Right lobe of liver (tissue), 4 donors: ENCODE data around the gene CIROP.

Source experiments
- POLR2A ChIP-seq: fragments of 450-650 bp; IDR thresholded peaks from one replicate; pipeline ENCODE4 v1.6.1; 2017; ENCODE audit warnings: antibody characterized with exemption, mild to moderate bottlenecking
- TF ChIP-seq, protein P1 (sequence below), 4 donors: fragments of 200-600 bp in 3 of 4; fragments of 450-650 bp in 1 of 4; IDR thresholded peaks; one replicate each; pipeline versions ENCODE4 v1.5.1 to v1.8.0; 2016 to 2022; ENCODE audit warnings: antibody characterized with exemption in 4 of 4, mild to moderate bottlenecking in 2 of 4
- donor health status: DM: no; HTN: no; CAD: no.
- donor health status: DM: no; HTN: no; CAD: no.
- donor health status: DM: no; HTN: yes; CAD: no.

DNA sequence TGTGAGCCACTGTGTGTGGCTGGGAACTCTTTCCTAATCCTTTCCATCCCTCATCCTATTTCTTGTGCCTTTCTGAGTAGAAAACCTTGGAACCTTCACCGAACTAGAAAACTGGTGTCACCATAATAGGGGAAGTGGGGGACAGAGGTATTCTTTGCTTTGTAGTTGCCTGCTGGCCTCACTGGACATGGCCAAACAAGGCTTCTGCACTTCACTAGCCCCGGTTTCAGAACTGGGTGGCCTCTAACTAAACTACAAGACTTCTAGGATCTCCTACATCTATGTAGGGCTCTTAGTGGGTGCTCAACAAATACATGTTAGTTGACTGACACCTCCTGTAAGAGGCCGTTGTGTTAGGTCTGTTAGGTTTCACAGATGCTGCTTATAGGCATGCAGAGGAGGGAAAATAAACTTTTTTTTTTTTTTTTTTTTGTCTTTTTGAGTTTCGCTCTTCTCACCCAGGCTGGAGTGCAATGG lies 597 bp upstream of the CIROP start:
- TF ChIP-seq, protein P1, sequence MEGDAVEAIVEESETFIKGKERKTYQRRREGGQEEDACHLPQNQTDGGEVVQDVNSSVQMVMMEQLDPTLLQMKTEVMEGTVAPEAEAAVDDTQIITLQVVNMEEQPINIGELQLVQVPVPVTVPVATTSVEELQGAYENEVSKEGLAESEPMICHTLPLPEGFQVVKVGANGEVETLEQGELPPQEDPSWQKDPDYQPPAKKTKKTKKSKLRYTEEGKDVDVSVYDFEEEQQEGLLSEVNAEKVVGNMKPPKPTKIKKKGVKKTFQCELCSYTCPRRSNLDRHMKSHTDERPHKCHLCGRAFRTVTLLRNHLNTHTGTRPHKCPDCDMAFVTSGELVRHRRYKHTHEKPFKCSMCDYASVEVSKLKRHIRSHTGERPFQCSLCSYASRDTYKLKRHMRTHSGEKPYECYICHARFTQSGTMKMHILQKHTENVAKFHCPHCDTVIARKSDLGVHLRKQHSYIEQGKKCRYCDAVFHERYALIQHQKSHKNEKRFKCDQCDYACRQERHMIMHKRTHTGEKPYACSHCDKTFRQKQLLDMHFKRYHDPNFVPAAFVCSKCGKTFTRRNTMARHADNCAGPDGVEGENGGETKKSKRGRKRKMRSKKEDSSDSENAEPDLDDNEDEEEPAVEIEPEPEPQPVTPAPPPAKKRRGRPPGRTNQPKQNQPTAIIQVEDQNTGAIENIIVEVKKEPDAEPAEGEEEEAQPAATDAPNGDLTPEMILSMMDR (IDR thresholded peaks at IDR 0.05) = no peak
- no peak for TF ChIP-seq POLR2A
